A549 (cell line): ENCODE results near the gene TM7SF3. TPM values are rescaled to one million over a fixed set of nuclear protein-coding genes. Genes with fewer than 3 reads are reported as not detected.

Experiments used
- ATAC-seq, 2 experiments: fragments of 200-7000 bp in 1 of 2; fragments of >200 bp in 1 of 2; cut with Nextera tagmentation in 1 of 2; cut with Tn5 transposase in 1 of 2; 3 replicates each; pipeline versions ENCODE4 v1.8.0 to v1.9.1; 2018 to 2020; ENCODE audit warnings: mild to moderate bottlenecking in 1 of 2, moderate library complexity in 1 of 2
- CTCF ChIA-PET: fragments of 300-600 bp; sonication (Branson Sonifier 250); formaldehyde crosslinking; extraction: SDS; loops from one replicate; lab custom pipeline; 2021; ENCODE audit warnings: antibody characterized with exemption, inconsistent platforms; lab: Yijun Ruan, JAX
- POLR2A ChIA-PET: fragments of 350-600 bp; formaldehyde crosslinking; extraction: SDS; loops from one replicate; lab custom pipeline; 2021; ENCODE audit warnings: antibody characterized with exemption, inconsistent platforms; lab: Yijun Ruan, JAX
- DNase-seq, 2 experiments: peaks; one replicate each; pipeline versions ENCODE4 v3.0.0 to v3.0.0-alpha.2; 2011 to 2016; ENCODE audit warnings: low read depth in 1 of 2, low spot score in 1 of 2
- FAIRE-seq: peaks from 2 replicates; lab custom pipeline; 2011; peaks lifted over from hg19 to GRCh38; lab: Jason Lieb, UNC
- H3K27ac ChIP-seq, 2 experiments: fragments of >200 bp; sonication (Bioruptor Twin); formaldehyde crosslinking; 3 replicates each; pipeline ENCODE4 v1.5.1; 2016 to 2017
- H3K4me1 ChIP-seq: fragments of >200 bp; sonication (Bioruptor Twin); formaldehyde crosslinking; 3 replicates; pipeline ENCODE4 v1.6.1; 2016
- H3K4me2 ChIP-seq: fragments of >200 bp; sonication (Bioruptor Twin); formaldehyde crosslinking; 3 replicates; pipeline ENCODE4 v1.6.1; 2016
- H3K4me3 ChIP-seq: fragments of >200 bp; sonication (Bioruptor Twin); formaldehyde crosslinking; 3 replicates; pipeline ENCODE4 v1.5.1; 2016
- H3K9me3 ChIP-seq: fragments of >200 bp; sonication (Bioruptor Twin); formaldehyde crosslinking; 3 replicates; pipeline ENCODE4 v1.6.1; 2016
- BHLHE40 ChIP-seq: IDR thresholded peaks from 2 replicates; pipeline ENCODE4 v1.6.1; 2012; ENCODE audit warnings: low read depth, low read length, inconsistent platforms
- CBX8 ChIP-seq: fragments of 200-600 bp; sonication (generic); IDR thresholded peaks from 2 replicates; pipeline ENCODE4 v1.6.1; 2016
- CHD4 ChIP-seq: fragments of 200-600 bp; sonication (generic); IDR thresholded peaks from 2 replicates; pipeline ENCODE4 v1.6.1; 2016; ENCODE audit warnings: antibody characterized with exemption, mild to moderate bottlenecking, borderline replicate concordance
- EHMT2 ChIP-seq: fragments of 200-600 bp; sonication (generic); IDR thresholded peaks from 2 replicates; pipeline ENCODE4 v1.6.1; 2016; ENCODE audit warnings: antibody characterized with exemption, low read depth, mild to moderate bottlenecking, moderate library complexity
- HEYL ChIP-seq: fragments of 250-450 bp; sonication (Bioruptor Pico); IDR thresholded peaks from 2 replicates; pipeline ENCODE4 v1.8.0; 2021; ENCODE audit warnings: mild to moderate bottlenecking, moderate library complexity
- HOXB13 ChIP-seq: fragments of 250-450 bp; sonication (Bioruptor Pico); IDR thresholded peaks from 2 replicates; pipeline ENCODE4 v1.5.0; 2020; ENCODE audit warnings: low read depth, mild to moderate bottlenecking, moderate library complexity
- JUNB ChIP-seq: fragments of >200 bp; sonication (Bioruptor Twin); formaldehyde crosslinking; IDR thresholded peaks from 2 replicates; pipeline ENCODE4 v1.6.1; 2016
- KDM5A ChIP-seq: fragments of 200-600 bp; sonication (generic); IDR thresholded peaks from 2 replicates; pipeline ENCODE4 v1.6.1; 2016; ENCODE audit warnings: antibody characterized with exemption, mild to moderate bottlenecking
- MAZ ChIP-seq: fragments of 150-350 bp; IDR thresholded peaks from 2 replicates; pipeline ENCODE4 v1.6.1; 2014; ENCODE audit warnings: antibody characterized with exemption, low read depth, low read length, borderline replicate concordance
- MYC ChIP-seq: IDR thresholded peaks from 2 replicates; pipeline ENCODE4 v1.6.1; 2012; ENCODE audit warnings: mild to moderate bottlenecking, inconsistent platforms, low read length, improper control_type of control experiment, borderline replicate concordance
- NFE2L2 ChIP-seq: fragments of 150-350 bp; conservative IDR thresholded peaks from 2 replicates; pipeline ENCODE4 v1.6.1; 2014; ENCODE audit warnings: low read length
- POLR2A ChIP-seq: IDR thresholded peaks from 2 replicates; pipeline ENCODE4 v1.6.1; 2012; ENCODE audit warnings: mild to moderate bottlenecking, low read length
- POLR2AphosphoS2 ChIP-seq: conservative IDR thresholded peaks from 2 replicates; pipeline ENCODE4 v1.6.1; 2012; ENCODE audit warnings: low read length, improper control_type of control experiment, inconsistent platforms
- RNF2 ChIP-seq: fragments of 200-600 bp; sonication (generic); IDR thresholded peaks from 2 replicates; pipeline ENCODE4 v1.6.1; 2016; ENCODE audit warnings: low read depth, mild to moderate bottlenecking, antibody characterized with exemption, moderate library complexity, borderline replicate concordance
- TP53 ChIP-seq: fragments of 250-450 bp; sonication (Bioruptor Pico); IDR thresholded peaks from 2 replicates; pipeline ENCODE4 v1.5.0; 2021; ENCODE audit warnings: mild to moderate bottlenecking, moderate library complexity
- ZC3H11A ChIP-seq: fragments of 450-650 bp; IDR thresholded peaks from 2 replicates; pipeline ENCODE4 v1.6.1; 2014; ENCODE audit warnings: antibody characterized with exemption, mild to moderate bottlenecking
- ZNF302 ChIP-seq: fragments of 250-450 bp; sonication (Bioruptor Pico); IDR thresholded peaks from 2 replicates; pipeline ENCODE4 v1.9.0; 2021; ENCODE audit warnings: inconsistent platforms, mild to moderate bottlenecking, moderate library complexity
- WGBS: methylation state at CpG from one replicate; pipeline ENCODE4 v1.1.6; 2017; ENCODE audit errors: missing lambda C conversion rate; 5-methylcytosine and 5-hydroxymethylcytosine counted together
- polyA plus RNA-seq, 4 experiments: library from polyadenylated mRNA; depleted of rRNA in 3 of 4; stranded (reverse); fragments of >200 nt; fragmentation: RNase III in 1 of 4; extraction: RNeasy Plus Mini Kit Qiagen cat#74134 plus additional on column Dnase treatment in 1 of 4; gene quantifications; 2 replicates in 3 of 4; 3 replicates in 1 of 4; pipeline ENCODE4 v1.2.3, GENCODE V29; 2011 to 2017
- TF ChIP-seq, protein P1 (sequence below): IDR thresholded peaks from 2 replicates; pipeline ENCODE4 v1.6.1; 2012; ENCODE audit warnings: low read depth, borderline replicate concordance
- TF ChIP-seq, protein P2 (sequence below): fragments of >200 bp; sonication (Bioruptor Twin); formaldehyde crosslinking; IDR thresholded peaks from 3 replicates; pipeline ENCODE4 v1.6.1; 2016
- TF ChIP-seq, protein P3 (sequence below): fragments of 150-350 bp; IDR thresholded peaks from 2 replicates; pipeline ENCODE4 v1.6.1; 2014; ENCODE audit warnings: low read depth, mild to moderate bottlenecking, low read length
- TF ChIP-seq, protein P4 (sequence below): IDR thresholded peaks from 2 replicates; pipeline ENCODE4 v1.6.1; 2012
- TF ChIP-seq, protein P5 (sequence below): fragments of 200-600 bp; sonication (generic); IDR thresholded peaks from 2 replicates; pipeline ENCODE4 v1.6.1; 2016; ENCODE audit warnings: antibody characterized with exemption, mild to moderate bottlenecking, moderate library complexity
- TF ChIP-seq, protein P6 (sequence below): fragments of >200 bp; sonication (Bioruptor Twin); formaldehyde crosslinking; IDR thresholded peaks from 2 replicates; pipeline ENCODE4 v1.6.1; 2016
- TF ChIP-seq, protein P7 (sequence below): fragments of >200 bp; sonication (Bioruptor Twin); formaldehyde crosslinking; IDR thresholded peaks from 3 replicates; pipeline ENCODE4 v1.5.1; 2016

The TM7SF3 gene
- polyA plus RNA-seq, 2 of the 4 experiments (the other 2 are of a cell fraction), result 67.8 to 177 TPM

DNA sequence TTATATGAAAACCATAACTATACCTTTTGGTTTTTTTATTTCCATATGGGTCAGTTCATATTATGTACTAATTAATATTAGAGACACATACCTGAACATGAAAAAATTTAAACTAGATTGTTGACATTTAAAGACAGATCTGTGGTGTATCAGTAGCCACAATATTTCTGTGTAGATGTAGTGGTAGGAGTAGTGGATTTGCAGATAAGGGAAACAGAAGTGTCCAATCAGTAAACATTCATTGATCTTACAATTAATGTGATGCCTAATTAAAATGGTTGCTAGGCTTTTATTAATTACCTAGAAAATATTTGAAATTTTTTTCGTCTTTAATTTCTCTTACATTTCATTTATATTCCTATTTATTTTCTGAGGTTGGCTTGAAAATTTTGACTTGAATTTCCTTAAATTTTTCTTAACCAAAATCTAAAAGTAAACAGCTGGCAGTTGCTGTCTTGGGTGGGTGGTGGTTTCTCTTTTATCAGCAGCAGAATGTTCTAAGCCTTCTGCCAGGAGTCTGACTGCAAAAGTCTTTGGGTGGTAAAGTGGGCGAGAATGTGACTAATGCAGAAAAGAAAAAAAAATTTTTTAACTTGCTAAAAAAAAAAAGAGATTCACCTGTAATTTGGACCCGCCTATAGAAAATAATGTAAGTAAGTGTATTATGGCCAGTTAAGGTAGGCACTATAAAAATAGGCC lies 73.5 kb downstream of the TM7SF3 start:
- ChIA-PET CTCF (interaction anchor here (0.8 to 2.2 kb wide), 2 partner anchors 73 to 259 kb away, joined by 3 to 6 read pairs; partner anchors contain the start of gene TM7SF3), POLR2A (interaction anchor here (0.7 kb wide), 1 partner anchor 239 kb away, joined by 8 read pairs; no protein-coding TSS in a partner anchor)
- no peak overlapping the region for H3K27ac ChIP-seq
- FAIRE-seq, result no peak
- H3K4me3 ChIP-seq, result no peak overlapping the region
- no peaks in the 10 kb centered on the region for H3K9me3 ChIP-seq
- ATAC-seq, result no peak
- peaks cover 52% of the 10 kb centered on the region; the same call in 2 of the 3 replicates for H3K4me1 ChIP-seq
- no peak for DNase-seq
- TF ChIP-seq CHD4 (no peak), ZC3H11A (no peak), HEYL (CRISPR knock-in tag) (no peak), MYC (no peak), BHLHE40 (no peak), POLR2A (no peak), HOXB13 (no peak), KDM5A (no peak), TP53 (CRISPR knock-in tag) (no peak), MAZ (no peak), ZNF302 (no peak), JUNB (no peak), RNF2 (no peak), EHMT2 (no peak)
- TF ChIP-seq, protein P1, sequence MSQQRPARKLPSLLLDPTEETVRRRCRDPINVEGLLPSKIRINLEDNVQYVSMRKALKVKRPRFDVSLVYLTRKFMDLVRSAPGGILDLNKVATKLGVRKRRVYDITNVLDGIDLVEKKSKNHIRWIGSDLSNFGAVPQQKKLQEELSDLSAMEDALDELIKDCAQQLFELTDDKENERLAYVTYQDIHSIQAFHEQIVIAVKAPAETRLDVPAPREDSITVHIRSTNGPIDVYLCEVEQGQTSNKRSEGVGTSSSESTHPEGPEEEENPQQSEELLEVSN, result no peak
- TF ChIP-seq, protein P2, sequence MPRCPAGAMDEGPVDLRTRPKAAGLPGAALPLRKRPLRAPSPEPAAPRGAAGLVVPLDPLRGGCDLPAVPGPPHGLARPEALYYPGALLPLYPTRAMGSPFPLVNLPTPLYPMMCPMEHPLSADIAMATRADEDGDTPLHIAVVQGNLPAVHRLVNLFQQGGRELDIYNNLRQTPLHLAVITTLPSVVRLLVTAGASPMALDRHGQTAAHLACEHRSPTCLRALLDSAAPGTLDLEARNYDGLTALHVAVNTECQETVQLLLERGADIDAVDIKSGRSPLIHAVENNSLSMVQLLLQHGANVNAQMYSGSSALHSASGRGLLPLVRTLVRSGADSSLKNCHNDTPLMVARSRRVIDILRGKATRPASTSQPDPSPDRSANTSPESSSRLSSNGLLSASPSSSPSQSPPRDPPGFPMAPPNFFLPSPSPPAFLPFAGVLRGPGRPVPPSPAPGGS, result no peak
- TF ChIP-seq, protein P3, sequence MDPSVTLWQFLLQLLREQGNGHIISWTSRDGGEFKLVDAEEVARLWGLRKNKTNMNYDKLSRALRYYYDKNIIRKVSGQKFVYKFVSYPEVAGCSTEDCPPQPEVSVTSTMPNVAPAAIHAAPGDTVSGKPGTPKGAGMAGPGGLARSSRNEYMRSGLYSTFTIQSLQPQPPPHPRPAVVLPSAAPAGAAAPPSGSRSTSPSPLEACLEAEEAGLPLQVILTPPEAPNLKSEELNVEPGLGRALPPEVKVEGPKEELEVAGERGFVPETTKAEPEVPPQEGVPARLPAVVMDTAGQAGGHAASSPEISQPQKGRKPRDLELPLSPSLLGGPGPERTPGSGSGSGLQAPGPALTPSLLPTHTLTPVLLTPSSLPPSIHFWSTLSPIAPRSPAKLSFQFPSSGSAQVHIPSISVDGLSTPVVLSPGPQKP, result no peak
- TF ChIP-seq, protein P4, sequence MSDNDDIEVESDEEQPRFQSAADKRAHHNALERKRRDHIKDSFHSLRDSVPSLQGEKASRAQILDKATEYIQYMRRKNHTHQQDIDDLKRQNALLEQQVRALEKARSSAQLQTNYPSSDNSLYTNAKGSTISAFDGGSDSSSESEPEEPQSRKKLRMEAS, result no peak
- peak overlapping the region; percentile 91 for H3K4me2 ChIP-seq
- 84% methylated on average over 3 of the region's 3 CpGs for WGBS

DNA sequence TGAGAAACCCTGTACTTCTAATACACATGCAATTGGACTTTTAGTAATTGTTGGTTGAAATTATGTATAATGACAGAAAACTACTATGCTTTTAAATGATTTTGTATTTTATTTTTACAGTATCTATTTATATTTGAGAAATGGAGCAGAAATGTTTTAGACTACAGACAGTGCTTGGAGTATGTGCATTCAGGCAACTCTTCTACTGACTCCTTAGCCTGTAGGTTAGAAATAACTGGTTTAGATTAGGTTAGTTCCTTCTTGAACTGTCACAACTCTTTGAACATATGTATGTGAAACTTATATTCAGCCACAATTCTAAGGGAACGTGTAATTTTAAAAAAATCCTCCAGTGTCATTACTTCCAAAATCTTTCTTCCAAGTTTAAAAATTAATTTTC lies 74.2 kb downstream of the TM7SF3 start:
- ATAC-seq (no peak), FAIRE-seq (no peak), DNase-seq (no peak)
- POLR2A ChIA-PET, result no interaction called here
- H3K4me2 ChIP-seq, result peak overlapping the region; percentile 91
- TF ChIP-seq, protein P5, sequence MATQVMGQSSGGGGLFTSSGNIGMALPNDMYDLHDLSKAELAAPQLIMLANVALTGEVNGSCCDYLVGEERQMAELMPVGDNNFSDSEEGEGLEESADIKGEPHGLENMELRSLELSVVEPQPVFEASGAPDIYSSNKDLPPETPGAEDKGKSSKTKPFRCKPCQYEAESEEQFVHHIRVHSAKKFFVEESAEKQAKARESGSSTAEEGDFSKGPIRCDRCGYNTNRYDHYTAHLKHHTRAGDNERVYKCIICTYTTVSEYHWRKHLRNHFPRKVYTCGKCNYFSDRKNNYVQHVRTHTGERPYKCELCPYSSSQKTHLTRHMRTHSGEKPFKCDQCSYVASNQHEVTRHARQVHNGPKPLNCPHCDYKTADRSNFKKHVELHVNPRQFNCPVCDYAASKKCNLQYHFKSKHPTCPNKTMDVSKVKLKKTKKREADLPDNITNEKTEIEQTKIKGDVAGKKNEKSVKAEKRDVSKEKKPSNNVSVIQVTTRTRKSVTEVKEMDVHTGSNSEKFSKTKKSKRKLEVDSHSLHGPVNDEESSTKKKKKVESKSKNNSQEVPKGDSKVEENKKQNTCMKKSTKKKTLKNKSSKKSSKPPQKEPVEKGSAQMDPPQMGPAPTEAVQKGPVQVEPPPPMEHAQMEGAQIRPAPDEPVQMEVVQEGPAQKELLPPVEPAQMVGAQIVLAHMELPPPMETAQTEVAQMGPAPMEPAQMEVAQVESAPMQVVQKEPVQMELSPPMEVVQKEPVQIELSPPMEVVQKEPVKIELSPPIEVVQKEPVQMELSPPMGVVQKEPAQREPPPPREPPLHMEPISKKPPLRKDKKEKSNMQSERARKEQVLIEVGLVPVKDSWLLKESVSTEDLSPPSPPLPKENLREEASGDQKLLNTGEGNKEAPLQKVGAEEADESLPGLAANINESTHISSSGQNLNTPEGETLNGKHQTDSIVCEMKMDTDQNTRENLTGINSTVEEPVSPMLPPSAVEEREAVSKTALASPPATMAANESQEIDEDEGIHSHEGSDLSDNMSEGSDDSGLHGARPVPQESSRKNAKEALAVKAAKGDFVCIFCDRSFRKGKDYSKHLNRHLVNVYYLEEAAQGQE, result no peak
- TF ChIP-seq HEYL (CRISPR knock-in tag), result no peak
- TF ChIP-seq CHD4, result no peak
- TF ChIP-seq, protein P1, result no peak
- TF ChIP-seq POLR2AphosphoS2, result no peak
- TF ChIP-seq, protein P6, sequence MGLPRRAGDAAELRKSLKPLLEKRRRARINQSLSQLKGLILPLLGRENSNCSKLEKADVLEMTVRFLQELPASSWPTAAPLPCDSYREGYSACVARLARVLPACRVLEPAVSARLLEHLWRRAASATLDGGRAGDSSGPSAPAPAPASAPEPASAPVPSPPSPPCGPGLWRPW, result no peak
- TF ChIP-seq, protein P7, sequence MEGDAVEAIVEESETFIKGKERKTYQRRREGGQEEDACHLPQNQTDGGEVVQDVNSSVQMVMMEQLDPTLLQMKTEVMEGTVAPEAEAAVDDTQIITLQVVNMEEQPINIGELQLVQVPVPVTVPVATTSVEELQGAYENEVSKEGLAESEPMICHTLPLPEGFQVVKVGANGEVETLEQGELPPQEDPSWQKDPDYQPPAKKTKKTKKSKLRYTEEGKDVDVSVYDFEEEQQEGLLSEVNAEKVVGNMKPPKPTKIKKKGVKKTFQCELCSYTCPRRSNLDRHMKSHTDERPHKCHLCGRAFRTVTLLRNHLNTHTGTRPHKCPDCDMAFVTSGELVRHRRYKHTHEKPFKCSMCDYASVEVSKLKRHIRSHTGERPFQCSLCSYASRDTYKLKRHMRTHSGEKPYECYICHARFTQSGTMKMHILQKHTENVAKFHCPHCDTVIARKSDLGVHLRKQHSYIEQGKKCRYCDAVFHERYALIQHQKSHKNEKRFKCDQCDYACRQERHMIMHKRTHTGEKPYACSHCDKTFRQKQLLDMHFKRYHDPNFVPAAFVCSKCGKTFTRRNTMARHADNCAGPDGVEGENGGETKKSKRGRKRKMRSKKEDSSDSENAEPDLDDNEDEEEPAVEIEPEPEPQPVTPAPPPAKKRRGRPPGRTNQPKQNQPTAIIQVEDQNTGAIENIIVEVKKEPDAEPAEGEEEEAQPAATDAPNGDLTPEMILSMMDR, result no peak
- TF ChIP-seq MYC, result no peak
- TF ChIP-seq CBX8, result no peak
- TF ChIP-seq NFE2L2, result no peak
- WGBS, result 41% methylated on average over 1 of the region's 1 CpG
- CTCF ChIA-PET, result no interaction called here
- peaks cover 54% of the 10 kb centered on the region; the same call in 2 of the 3 replicates for H3K4me1 ChIP-seq
- peak overlapping the region; percentile 94 for H3K4me3 ChIP-seq
- no peaks in the 10 kb centered on the region for H3K9me3 ChIP-seq
- H3K27ac ChIP-seq, result no peak overlapping the region
